ENCODE measurements around the gene TBP. TPM values are rescaled to one million over a fixed set of nuclear protein-coding genes. Genes with fewer than 3 reads are reported as not detected.

TBP gene
- total and polyA plus RNA-seq, 2 of the 13 experiments (the other 11 are each of a cell fraction or from before 2014, with no cell fraction given) = 21.7 to 28.1 TPM

DNA sequence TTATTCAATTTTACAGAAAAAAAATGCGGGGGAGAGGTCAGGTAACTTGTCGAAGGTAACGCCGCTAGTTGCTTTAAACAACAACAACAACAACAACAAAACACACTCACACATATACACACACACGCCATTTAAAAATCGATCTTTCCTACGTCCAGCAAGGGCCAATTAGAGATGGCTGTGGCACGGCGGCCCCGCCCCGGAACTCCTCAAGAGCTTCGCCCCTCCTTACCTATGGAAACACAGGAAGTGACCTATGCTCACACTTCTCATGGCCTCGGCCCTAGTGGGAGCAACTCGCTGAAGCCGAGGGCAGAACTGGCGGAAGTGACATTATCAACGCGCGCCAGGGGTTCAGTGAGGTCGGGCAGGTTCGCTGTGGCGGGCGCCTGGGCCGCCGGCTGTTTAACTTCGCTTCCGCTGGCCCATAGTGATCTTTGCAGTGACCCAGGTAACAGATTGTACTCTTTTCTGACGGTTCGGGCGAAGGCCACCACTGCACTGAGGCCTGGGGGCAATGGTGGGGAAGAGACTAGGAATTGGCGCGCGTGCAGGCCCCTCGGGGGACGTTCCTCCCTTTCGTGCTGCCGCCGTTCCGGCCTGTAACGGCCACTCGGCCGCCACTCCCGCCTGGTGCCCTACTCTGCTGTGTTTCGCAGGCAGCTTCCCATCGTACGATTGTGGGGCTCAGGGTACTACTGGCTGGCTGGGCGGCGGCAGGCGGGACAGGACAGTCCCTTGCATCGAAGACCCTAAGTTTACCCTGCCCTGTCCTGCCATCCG is at the start of gene TBP (continued):
- TF ChIP-seq MEIS1 (CRISPR knock-in tag; IDR thresholded peaks at IDR 0.05; ENCODE audit: borderline replicate concordance) = peak; percentile 82; the same call in 1 of the 2 replicates
- peak; percentile 76 for TF ChIP-seq ZNF331 (CRISPR knock-in tag; IDR thresholded peaks at IDR 0.05)
- TF ChIP-seq, protein P1, sequence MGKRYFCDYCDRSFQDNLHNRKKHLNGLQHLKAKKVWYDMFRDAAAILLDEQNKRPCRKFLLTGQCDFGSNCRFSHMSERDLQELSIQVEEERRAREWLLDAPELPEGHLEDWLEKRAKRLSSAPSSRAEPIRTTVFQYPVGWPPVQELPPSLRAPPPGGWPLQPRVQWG (CRISPR knock-in tag; IDR thresholded peaks at IDR 0.05; ENCODE audit: borderline replicate concordance, low read depth) = no peak
- TF ChIP-seq ARNT (IDR thresholded peaks at IDR 0.05) = no peak
- TF ChIP-seq, protein P2, sequence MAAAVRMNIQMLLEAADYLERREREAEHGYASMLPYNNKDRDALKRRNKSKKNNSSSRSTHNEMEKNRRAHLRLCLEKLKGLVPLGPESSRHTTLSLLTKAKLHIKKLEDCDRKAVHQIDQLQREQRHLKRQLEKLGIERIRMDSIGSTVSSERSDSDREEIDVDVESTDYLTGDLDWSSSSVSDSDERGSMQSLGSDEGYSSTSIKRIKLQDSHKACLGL (CRISPR knock-in tag; IDR thresholded peaks at IDR 0.05) = 0 out of 2 replicates have a peak, but pooled peaks have one; percentile 47
- no peak for TF ChIP-seq ZNF747 (CRISPR knock-in tag; IDR thresholded peaks at IDR 0.05; ENCODE audit: borderline replicate concordance)
- TF ChIP-seq, protein P3, sequence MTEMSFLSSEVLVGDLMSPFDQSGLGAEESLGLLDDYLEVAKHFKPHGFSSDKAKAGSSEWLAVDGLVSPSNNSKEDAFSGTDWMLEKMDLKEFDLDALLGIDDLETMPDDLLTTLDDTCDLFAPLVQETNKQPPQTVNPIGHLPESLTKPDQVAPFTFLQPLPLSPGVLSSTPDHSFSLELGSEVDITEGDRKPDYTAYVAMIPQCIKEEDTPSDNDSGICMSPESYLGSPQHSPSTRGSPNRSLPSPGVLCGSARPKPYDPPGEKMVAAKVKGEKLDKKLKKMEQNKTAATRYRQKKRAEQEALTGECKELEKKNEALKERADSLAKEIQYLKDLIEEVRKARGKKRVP (CRISPR knock-in tag; IDR thresholded peaks at IDR 0.05) = peak in 1 of 2 experiments; percentile 62; a peak in 2 of 4 replicates
- TF ChIP-seq NKX3-1 (CRISPR knock-in tag; IDR thresholded peaks at IDR 0.05) = peak; percentile 82
- peak; percentile 69 for TF ChIP-seq GFI1 (CRISPR knock-in tag; IDR thresholded peaks at IDR 0.05; ENCODE audit: borderline replicate concordance)
- no peak for TF ChIP-seq ZFP41 (CRISPR knock-in tag; IDR thresholded peaks at IDR 0.05; ENCODE audit: borderline replicate concordance)
- peak; percentile 99 for TF ChIP-seq FOXP1 (IDR thresholded peaks at IDR 0.05)
- TF ChIP-seq FOXP1 (CRISPR knock-in tag; IDR thresholded peaks at IDR 0.05) = peak; percentile 91
- TF ChIP-seq ZNF788 (CRISPR knock-in tag; IDR thresholded peaks at IDR 0.05; ENCODE audit: borderline replicate concordance) = peak; percentile 84; the same call in 1 of the 2 replicates
- peak; percentile 89; the same call in 1 of the 2 replicates for TF ChIP-seq ZNF468 (CRISPR knock-in tag; IDR thresholded peaks at IDR 0.05)
- peak; percentile 62; the same call in 1 of the 2 replicates for TF ChIP-seq HOXD1 (CRISPR knock-in tag; IDR thresholded peaks at IDR 0.05)
- TF ChIP-seq, protein P4, sequence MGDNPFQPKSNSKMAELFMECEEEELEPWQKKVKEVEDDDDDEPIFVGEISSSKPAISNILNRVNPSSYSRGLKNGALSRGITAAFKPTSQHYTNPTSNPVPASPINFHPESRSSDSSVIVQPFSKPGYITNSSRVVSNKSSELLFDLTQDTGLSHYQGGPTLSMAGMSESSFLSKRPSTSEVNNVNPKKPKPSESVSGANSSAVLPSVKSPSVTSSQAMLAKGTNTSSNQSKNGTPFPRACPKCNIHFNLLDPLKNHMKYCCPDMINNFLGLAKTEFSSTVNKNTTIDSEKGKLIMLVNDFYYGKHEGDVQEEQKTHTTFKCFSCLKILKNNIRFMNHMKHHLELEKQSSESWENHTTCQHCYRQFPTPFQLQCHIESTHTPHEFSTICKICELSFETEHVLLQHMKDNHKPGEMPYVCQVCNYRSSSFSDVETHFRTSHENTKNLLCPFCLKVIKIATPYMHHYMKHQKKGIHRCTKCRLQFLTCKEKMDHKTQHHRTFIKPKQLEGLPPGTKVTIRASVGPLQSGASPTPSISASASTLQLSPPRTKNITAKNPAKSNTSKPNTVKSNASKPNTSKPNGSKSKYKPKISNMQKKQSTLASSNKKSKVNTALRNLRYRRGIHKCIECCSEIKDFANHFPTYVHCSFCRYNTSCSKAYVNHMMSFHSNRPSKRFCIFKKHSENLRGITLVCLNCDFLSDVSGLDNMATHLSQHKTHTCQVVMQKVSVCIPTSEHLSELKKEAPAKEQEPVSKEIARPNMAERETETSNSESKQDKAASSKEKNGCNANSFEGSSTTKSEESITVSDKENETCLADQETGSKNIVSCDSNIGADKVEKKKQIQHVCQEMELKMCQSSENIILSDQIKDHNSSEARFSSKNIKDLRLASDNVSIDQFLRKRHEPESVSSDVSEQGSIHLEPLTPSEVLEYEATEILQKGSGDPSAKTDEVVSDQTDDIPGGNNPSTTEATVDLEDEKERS (CRISPR knock-in tag; IDR thresholded peaks at IDR 0.05) = no peak
- TF ChIP-seq ZNF530 (CRISPR knock-in tag; IDR thresholded peaks at IDR 0.05; ENCODE audit: low read depth) = no peak
- TF ChIP-seq ZSCAN21 (CRISPR knock-in tag; IDR thresholded peaks at IDR 0.05; ENCODE audit: borderline replicate concordance) = peak; percentile 73; the same call in 1 of the 2 replicates
- no peak for TF ChIP-seq NPAS2 (CRISPR knock-in tag; IDR thresholded peaks at IDR 0.05; ENCODE audit: borderline replicate concordance)
- TF ChIP-seq, protein P5, sequence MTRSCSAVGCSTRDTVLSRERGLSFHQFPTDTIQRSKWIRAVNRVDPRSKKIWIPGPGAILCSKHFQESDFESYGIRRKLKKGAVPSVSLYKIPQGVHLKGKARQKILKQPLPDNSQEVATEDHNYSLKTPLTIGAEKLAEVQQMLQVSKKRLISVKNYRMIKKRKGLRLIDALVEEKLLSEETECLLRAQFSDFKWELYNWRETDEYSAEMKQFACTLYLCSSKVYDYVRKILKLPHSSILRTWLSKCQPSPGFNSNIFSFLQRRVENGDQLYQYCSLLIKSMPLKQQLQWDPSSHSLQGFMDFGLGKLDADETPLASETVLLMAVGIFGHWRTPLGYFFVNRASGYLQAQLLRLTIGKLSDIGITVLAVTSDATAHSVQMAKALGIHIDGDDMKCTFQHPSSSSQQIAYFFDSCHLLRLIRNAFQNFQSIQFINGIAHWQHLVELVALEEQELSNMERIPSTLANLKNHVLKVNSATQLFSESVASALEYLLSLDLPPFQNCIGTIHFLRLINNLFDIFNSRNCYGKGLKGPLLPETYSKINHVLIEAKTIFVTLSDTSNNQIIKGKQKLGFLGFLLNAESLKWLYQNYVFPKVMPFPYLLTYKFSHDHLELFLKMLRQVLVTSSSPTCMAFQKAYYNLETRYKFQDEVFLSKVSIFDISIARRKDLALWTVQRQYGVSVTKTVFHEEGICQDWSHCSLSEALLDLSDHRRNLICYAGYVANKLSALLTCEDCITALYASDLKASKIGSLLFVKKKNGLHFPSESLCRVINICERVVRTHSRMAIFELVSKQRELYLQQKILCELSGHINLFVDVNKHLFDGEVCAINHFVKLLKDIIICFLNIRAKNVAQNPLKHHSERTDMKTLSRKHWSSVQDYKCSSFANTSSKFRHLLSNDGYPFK (CRISPR knock-in tag; IDR thresholded peaks at IDR 0.05; ENCODE audit: borderline replicate concordance) = peak; percentile 99
- TF ChIP-seq ZNF891 (CRISPR knock-in tag; IDR thresholded peaks at IDR 0.05) = peak; percentile 96; the same call in 1 of the 2 replicates
- TF ChIP-seq ZNF329 (CRISPR knock-in tag; IDR thresholded peaks at IDR 0.05; ENCODE audit: low read depth) = no peak

All from HepG2 (cell line).